CD4-positive, alpha-beta T cell (primary cell): ENCODE measurements around the gene SNTG2. TPM values are rescaled to one million over a fixed set of nuclear protein-coding genes. Genes with fewer than 3 reads are reported as not detected.

Source experiments
- ATAC-seq: fragments of 200-7000 bp; cut with Tn5 transposase; one replicate; pipeline ENCODE4 v1.10.0; 2022; ENCODE audit warnings: mild to moderate bottlenecking; ENCODE audit not compliant: poor library complexity
- CTCF ChIA-PET: fragments of 350-600 bp; sonication (Branson Sonifier 250); formaldehyde crosslinking; loops from one replicate; lab custom pipeline; 2021; ENCODE audit warnings: antibody characterized with exemption, inconsistent platforms; lab: Charles Lee
- POLR2A ChIA-PET: fragments of 350-600 bp; sonication (Branson Sonifier 250); formaldehyde crosslinking; loops from one replicate; lab custom pipeline; 2021; ENCODE audit warnings: antibody characterized with exemption, inconsistent platforms; lab: Charles Lee
- DNase-seq, 14 experiments: peaks; one replicate each; pipeline ENCODE4 v3.0.0-alpha.2; 2013 to 2020; ENCODE audit warnings: mixed read lengths in 2 of 14
- H3K27ac ChIP-seq, 2 donors: one replicate each; pipeline versions ENCODE4 v1.5.1 to v1.7.0; 2013; ENCODE audit warnings: low read length in 2 of 2, low read depth in 1 of 2, mild to moderate bottlenecking in 1 of 2
- H3K27me3 ChIP-seq, 2 experiments: 1 replicate in 1 of 2; 2 replicates in 1 of 2; pipeline versions ENCODE4 v1.6.1 to v1.7.0; 2013; ENCODE audit warnings: low read length in 2 of 2, control low read depth in 1 of 2, mild to moderate bottlenecking in 1 of 2, moderate library complexity in 1 of 2; ENCODE audit not compliant: insufficient read depth in 2 of 2, control insufficient read depth in 1 of 2
- H3K36me3 ChIP-seq: one replicate; pipeline ENCODE4 v1.6.1; 2013; ENCODE audit warnings: low read length, control low read depth; ENCODE audit not compliant: insufficient read depth
- H3K4me1 ChIP-seq: one replicate; pipeline ENCODE4 v1.6.1; 2013; ENCODE audit warnings: low read length, control low read depth; ENCODE audit not compliant: insufficient read depth
- H3K4me3 ChIP-seq: one replicate; pipeline ENCODE4 v1.5.1; 2013; ENCODE audit warnings: mild to moderate bottlenecking, low read length, moderate library complexity
- H3K9me3 ChIP-seq, 2 experiments: 1 replicate in 1 of 2; 2 replicates in 1 of 2; pipeline versions ENCODE4 v1.6.1 to v1.7.0; 2013; ENCODE audit warnings: low read length in 2 of 2, mild to moderate bottlenecking in 2 of 2, control low read depth in 1 of 2, moderate library complexity in 1 of 2; ENCODE audit not compliant: control insufficient read depth in 1 of 2, insufficient read depth in 1 of 2
- H3K27ac Mint-ChIP-seq: one replicate; pipeline ENCODE4 v1.8.0; 2020; ENCODE audit warnings: mixed read lengths
- H3K27me3 Mint-ChIP-seq: one replicate; pipeline ENCODE4 v1.8.0; 2021; ENCODE audit warnings: mixed read lengths
- H3K36me3 Mint-ChIP-seq: one replicate; pipeline ENCODE4 v1.8.0; 2021; ENCODE audit warnings: low read depth, mixed read lengths
- H3K4me1 Mint-ChIP-seq: one replicate; pipeline ENCODE4 v1.8.0; 2021; ENCODE audit warnings: low read depth, mixed read lengths
- H3K4me3 Mint-ChIP-seq: one replicate; pipeline ENCODE4 v1.8.0; 2020; ENCODE audit warnings: mild to moderate bottlenecking, mixed read lengths
- H3K9me3 Mint-ChIP-seq: one replicate; pipeline ENCODE4 v1.8.0; 2020; ENCODE audit warnings: mixed read lengths
- intact Hi-C, 2 experiments: fragments of 100-400 bp; cut with DNase I in 1 of 2; cut with micrococcal nuclease in 1 of 2; formaldehyde crosslinking; loops; one replicate each; pipeline versions ENCODE4 v1.15.1 to v1.9.0; 2023 to 2025; cut with DNase I, micrococcal nuclease
- total RNA-seq, 174 experiments: library from RNA in 2 of 174; stranded (reverse) in 2 of 174; gene quantifications; one replicate each; pipeline ENCODE4 v1.2.3 and lab custom pipeline; 2021 to 2026
- TF ChIP-seq, protein P1 (sequence below): fragments of 200-600 bp; IDR thresholded peaks from one replicate; pipeline ENCODE4 v1.8.0; 2022; ENCODE audit warnings: antibody characterized with exemption, mild to moderate bottlenecking

The SNTG2 gene
- total RNA-seq, 2 experiments from 2014 or later: 1.1 to 1.5 TPM

DNA sequence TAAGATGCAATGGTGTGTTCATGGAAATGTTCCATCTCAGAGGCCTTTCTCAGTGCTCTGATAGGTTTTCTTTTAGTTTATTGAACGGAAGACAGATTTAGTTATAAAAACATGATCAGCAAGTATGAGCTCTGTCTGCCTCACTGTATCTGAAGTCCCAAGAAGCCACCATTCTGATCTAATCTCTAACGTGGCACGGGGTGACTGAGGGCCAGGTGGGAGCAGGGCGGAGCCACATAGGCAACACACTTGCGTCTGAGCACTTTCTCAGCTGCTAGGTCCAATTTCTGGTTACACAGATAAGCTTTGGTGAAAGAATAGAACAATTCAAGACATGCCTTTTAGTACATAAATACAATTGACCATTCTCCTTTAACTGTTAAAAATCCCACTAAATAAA is 60.4 kb downstream of the SNTG2 start:
- H3K36me3 Mint-ChIP-seq: no peaks in the 10 kb centered on the region
- H3K4me1 Mint-ChIP-seq: no peaks in the 10 kb centered on the region
- Histone ChIP-seq H3K27ac (no peak overlapping the region), H3K36me3 (no peaks in the 10 kb centered on the region), H3K4me1 (no peaks in the 10 kb centered on the region), H3K9me3 (no peaks in the 10 kb centered on the region), H3K27me3 (peaks cover 0 to 3% of the 10 kb centered on the region in 2 experiments), H3K4me3 (no peak overlapping the region)
- intact Hi-C loops: no loop called here
- ChIA-PET POLR2A (no interaction called here), CTCF (no interaction called here)
- H3K4me3 Mint-ChIP-seq: no peak overlapping the region
- no peak for DNase-seq
- ATAC-seq: no peak
- peaks cover 24% of the 10 kb centered on the region for H3K27me3 Mint-ChIP-seq
- TF ChIP-seq, protein P1, sequence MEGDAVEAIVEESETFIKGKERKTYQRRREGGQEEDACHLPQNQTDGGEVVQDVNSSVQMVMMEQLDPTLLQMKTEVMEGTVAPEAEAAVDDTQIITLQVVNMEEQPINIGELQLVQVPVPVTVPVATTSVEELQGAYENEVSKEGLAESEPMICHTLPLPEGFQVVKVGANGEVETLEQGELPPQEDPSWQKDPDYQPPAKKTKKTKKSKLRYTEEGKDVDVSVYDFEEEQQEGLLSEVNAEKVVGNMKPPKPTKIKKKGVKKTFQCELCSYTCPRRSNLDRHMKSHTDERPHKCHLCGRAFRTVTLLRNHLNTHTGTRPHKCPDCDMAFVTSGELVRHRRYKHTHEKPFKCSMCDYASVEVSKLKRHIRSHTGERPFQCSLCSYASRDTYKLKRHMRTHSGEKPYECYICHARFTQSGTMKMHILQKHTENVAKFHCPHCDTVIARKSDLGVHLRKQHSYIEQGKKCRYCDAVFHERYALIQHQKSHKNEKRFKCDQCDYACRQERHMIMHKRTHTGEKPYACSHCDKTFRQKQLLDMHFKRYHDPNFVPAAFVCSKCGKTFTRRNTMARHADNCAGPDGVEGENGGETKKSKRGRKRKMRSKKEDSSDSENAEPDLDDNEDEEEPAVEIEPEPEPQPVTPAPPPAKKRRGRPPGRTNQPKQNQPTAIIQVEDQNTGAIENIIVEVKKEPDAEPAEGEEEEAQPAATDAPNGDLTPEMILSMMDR: no peak
- H3K27ac Mint-ChIP-seq: no peak overlapping the region
- H3K9me3 Mint-ChIP-seq: no peaks in the 10 kb centered on the region

DNA sequence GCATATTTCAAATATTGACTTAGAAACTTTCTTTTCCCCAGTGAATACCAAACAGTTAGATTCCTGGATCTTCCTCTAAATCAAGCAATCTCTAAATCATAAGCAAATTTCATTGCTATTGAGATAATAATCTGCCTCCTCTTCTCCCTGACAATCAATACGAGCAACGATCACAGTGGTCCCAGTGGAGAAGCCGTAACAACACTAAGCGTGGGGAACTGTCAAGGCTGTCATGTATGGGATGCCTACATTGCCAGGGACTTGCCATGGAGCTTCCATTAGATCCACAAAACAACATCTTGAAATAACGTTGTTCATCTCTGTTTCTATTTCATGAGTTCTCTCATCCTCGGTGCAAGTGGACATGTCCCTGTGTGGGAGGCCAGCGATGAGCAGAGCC is 61.3 kb downstream of the SNTG2 start:
- H3K36me3 ChIP-seq: no peaks in the 10 kb centered on the region
- peaks cover 24% of the 10 kb centered on the region for H3K27me3 Mint-ChIP-seq
- H3K9me3 ChIP-seq: no peaks in the 10 kb centered on the region
- no peaks in the 10 kb centered on the region for H3K9me3 Mint-ChIP-seq
- peaks cover 0 to 3% of the 10 kb centered on the region in 2 experiments for H3K27me3 ChIP-seq
- no peak overlapping the region for H3K27ac ChIP-seq
- TF ChIP-seq, protein P1: no peak
- CTCF ChIA-PET: no interaction called here
- no peak overlapping the region for H3K27ac Mint-ChIP-seq
- no peak for DNase-seq
- H3K4me3 Mint-ChIP-seq: no peak overlapping the region
- intact Hi-C loops: no loop called here
- H3K4me3 ChIP-seq: no peak overlapping the region
- no peaks in the 10 kb centered on the region for H3K4me1 Mint-ChIP-seq
- POLR2A ChIA-PET: no interaction called here
- no peak for ATAC-seq
- no peaks in the 10 kb centered on the region for H3K4me1 ChIP-seq
- no peaks in the 10 kb centered on the region for H3K36me3 Mint-ChIP-seq

DNA sequence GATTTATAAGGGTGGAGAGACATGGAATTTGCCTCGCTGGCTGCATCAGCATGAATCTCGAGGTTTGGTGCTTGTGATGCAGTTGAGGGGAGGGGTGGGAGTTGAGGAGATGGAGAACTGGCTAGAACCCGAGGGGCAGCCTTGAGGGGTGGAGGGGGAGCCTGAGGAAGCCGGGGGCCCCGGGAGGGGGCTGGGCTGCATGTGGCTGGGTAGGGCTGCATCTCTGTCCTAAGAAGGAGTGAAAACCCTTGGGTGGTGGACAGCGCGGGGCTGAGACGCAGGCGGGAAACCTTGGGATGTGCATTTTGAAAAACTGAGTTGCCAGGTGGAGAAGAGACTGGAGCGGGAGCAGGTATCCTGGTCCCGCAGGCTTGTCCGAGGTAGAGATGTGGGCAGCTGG is 64.2 kb downstream of the SNTG2 start:
- Mint-ChIP-seq H3K27me3 (peaks cover 21% of the 10 kb centered on the region), H3K4me1 (no peaks in the 10 kb centered on the region), H3K27ac (no peak overlapping the region), H3K36me3 (no peaks in the 10 kb centered on the region), H3K9me3 (no peaks in the 10 kb centered on the region), H3K4me3 (no peak overlapping the region)
- intact Hi-C loops: no loop called here
- no peak overlapping the region for H3K4me3 ChIP-seq
- no peaks in the 10 kb centered on the region for H3K36me3 ChIP-seq
- H3K9me3 ChIP-seq: no peaks in the 10 kb centered on the region
- no peak overlapping the region for H3K27ac ChIP-seq
- no peak for ATAC-seq
- H3K27me3 ChIP-seq: peaks cover 0 to 3% of the 10 kb centered on the region in 2 experiments
- ChIA-PET CTCF (no interaction called here), POLR2A (no interaction called here)
- TF ChIP-seq, protein P1: no peak
- H3K4me1 ChIP-seq: no peaks in the 10 kb centered on the region
- no peak for DNase-seq
